ENCODE measurements around the gene NBPF26.
"Not testable (repeated sequence)": the region's sequence is repeated elsewhere in the genome, so short reads cannot be mapped to it uniquely, and the experiment has no call there.

The NBPF26 gene

DNA sequence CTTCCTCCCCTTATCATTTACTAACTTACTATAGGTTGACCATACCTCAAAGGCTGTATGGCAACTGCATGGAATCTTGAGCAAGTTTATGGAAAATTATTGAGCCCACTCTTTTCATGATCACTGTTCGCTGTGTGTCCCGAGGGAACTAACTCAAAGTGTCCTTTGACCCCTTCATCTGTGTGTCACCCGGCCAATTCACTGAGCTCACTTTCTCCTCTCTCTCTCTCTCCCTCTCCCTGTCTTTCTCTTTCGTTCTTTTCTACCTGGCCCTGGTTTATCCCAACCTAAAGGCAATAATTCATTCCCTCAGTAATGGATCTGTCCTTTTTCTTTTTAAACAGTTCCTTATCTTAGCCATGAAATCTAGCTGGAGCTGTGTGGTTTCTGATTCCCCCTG is 102.9 kb downstream of the NBPF26 start:
- H3K36me3 ChIP-seq (replicated peaks); DNase-seq (ENCODE audit: low spot score in 2 of 2); H3K4me1 ChIP-seq; H3K9me3 ChIP-seq; H3K4me3 ChIP-seq; H3K27me3 ChIP-seq (ENCODE audit: low read depth); in situ Hi-C loops (cut with MboI; ENCODE audit: low sequenced_read_pairs): not testable (repeated sequence)

GRCh38 chr1:120844186-120844944 is 120.6 kb downstream of the NBPF26 start:
- peak; percentile 66 to 84 for DNase-seq (ENCODE audit: low spot score in 2 of 2)
- H3K4me3 ChIP-seq: peak overlapping the region; percentile 35
- in situ Hi-C loops (cut with MboI; ENCODE audit: low sequenced_read_pairs): not testable (repeated sequence)

DNA sequence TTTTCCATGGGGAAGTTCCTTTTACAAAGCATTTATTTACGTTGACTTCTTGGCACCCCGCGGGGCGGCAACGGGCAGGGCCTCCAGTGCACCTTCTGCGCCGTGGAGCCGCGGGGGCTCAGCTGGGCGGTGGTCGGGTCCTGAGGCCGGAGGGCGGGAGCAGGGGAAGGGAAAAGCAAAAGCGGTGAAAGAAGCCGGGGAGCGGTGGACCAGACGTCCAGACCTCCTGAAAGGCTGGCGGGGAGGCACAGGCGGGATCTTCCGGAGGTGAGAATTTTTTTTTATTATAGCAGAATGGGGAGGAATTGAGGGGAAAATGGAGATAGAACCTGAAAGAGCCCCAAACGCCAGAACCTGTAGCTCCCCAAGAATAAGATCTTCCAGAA is 121.2 kb downstream of the NBPF26 start:
- in situ Hi-C loops (cut with MboI; ENCODE audit: low sequenced_read_pairs); H3K4me1 ChIP-seq; H3K36me3 ChIP-seq (replicated peaks); H3K9me3 ChIP-seq; H3K27me3 ChIP-seq (ENCODE audit: low read depth); H3K4me3 ChIP-seq: not testable (repeated sequence)
- peak in 1 of 2 experiments; percentile 28 for DNase-seq (ENCODE audit: low spot score in 2 of 2)

More at GRCh38 chr1:120844186-120844944, 120.6 kb downstream of the NBPF26 start:
- H3K36me3 ChIP-seq (replicated peaks); H3K9me3 ChIP-seq; H3K27me3 ChIP-seq (ENCODE audit: low read depth); H3K4me1 ChIP-seq: not testable (repeated sequence)

- H3K4me1 ChIP-seq; H3K27me3 ChIP-seq (ENCODE audit: low read depth); H3K36me3 ChIP-seq (replicated peaks); in situ Hi-C loops (cut with MboI; ENCODE audit: low sequenced_read_pairs); H3K9me3 ChIP-seq: not testable (repeated sequence)
- H3K4me3 ChIP-seq: peak overlapping the region; percentile 19
- peak; percentile 1 to 50 for DNase-seq (ENCODE audit: low spot score in 2 of 2)
Measured at GRCh38 chr1:120849400-120850286, 125.9 kb downstream of the NBPF26 start.

DNA sequence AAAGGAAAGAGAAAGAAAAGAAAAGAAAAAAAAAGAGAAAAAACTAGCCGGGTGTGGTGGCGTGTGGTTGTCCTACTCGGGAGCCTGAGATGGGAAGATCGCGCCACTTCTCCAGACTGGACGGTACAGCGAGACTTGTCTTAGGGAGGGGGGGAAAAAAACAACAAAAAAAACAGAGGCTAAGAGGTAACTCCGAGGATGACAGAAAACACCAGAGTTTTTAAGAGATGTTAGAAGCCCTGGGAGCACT is 126.5 kb downstream of the NBPF26 start:
- H3K4me1 ChIP-seq; H3K36me3 ChIP-seq (replicated peaks); H3K9me3 ChIP-seq; H3K27me3 ChIP-seq (ENCODE audit: low read depth); in situ Hi-C loops (cut with MboI; ENCODE audit: low sequenced_read_pairs): not testable (repeated sequence)
- peak overlapping the region; percentile 13; the same call in 1 of the 2 replicates for H3K4me3 ChIP-seq
- DNase-seq (ENCODE audit: low spot score in 2 of 2): peak; percentile 76 to 83

DNA sequence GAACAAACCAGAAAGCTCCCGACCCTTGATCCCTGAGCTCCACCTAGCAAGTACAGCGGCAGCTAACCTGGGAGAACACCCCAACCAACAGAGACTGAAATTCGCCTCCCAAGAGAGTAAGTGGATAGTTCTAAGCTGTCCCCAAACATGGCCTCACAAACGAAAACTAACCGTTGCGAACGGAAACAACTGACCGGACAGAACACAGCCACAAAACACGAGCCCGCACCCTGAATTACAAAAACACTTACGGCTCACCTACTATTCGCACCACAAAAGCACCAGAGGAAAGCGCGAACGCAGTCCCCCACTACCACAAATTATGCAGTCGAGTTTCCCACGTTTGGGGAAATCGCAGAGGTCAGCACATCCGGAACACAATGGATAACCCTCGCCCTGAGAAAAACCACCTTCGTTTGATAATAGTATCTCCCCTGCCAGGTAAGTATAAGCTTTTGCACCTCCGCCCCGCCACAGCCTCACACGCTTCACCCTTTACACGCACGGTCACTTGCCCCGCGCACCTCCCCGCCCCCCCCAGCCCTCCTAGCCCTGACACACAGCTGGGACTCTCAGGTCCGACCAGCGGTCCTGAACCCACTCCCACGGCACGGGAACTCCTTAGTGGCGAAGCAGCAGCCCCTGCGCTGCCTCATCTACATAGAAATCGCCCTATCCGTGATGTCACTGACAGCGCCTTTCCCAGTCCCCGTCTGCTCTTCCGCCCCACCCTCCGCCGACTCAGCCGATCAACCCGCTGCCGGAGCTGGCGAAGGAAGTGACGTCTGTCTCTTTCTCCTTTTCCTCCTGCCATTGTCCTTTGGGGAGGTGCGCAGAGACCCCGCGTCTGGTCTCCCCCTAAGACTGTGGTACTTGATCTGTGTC is 127.0 kb downstream of the NBPF26 start:
- in situ Hi-C loops (cut with MboI; ENCODE audit: low sequenced_read_pairs); H3K27me3 ChIP-seq (ENCODE audit: low read depth); H3K36me3 ChIP-seq (replicated peaks); H3K4me1 ChIP-seq; H3K9me3 ChIP-seq: not testable (repeated sequence)
- peak overlapping the region; percentile 13; the same call in 1 of the 2 replicates for H3K4me3 ChIP-seq
- DNase-seq (ENCODE audit: low spot score in 2 of 2): peak; percentile 92

DNA sequence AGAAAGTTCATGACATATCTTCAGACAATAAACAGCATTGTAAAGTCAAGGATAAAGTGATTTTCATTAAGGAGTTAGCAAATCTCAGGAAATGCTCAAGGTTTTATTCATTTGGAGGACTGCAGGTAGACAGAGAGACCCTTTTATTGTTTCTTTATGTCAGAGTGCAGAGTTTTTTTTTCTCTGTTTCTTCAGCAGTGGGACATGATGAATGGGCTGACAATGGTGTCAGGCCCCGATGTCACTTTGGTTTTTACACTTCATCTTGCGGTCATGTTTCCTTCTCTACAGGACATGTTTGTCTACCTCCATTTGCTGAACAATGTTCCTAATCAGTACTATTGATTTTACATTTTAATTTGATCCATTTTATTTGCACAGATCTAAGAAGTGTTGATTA is 134.4 kb downstream of the NBPF26 start:
- peaks cover 11% of the 10 kb centered on the region for H3K4me1 ChIP-seq
- H3K27me3 ChIP-seq (ENCODE audit: low read depth); DNase-seq (ENCODE audit: low spot score in 2 of 2); H3K4me3 ChIP-seq; H3K36me3 ChIP-seq (replicated peaks); H3K9me3 ChIP-seq; in situ Hi-C loops (cut with MboI; ENCODE audit: low sequenced_read_pairs): not testable (repeated sequence)

DNA sequence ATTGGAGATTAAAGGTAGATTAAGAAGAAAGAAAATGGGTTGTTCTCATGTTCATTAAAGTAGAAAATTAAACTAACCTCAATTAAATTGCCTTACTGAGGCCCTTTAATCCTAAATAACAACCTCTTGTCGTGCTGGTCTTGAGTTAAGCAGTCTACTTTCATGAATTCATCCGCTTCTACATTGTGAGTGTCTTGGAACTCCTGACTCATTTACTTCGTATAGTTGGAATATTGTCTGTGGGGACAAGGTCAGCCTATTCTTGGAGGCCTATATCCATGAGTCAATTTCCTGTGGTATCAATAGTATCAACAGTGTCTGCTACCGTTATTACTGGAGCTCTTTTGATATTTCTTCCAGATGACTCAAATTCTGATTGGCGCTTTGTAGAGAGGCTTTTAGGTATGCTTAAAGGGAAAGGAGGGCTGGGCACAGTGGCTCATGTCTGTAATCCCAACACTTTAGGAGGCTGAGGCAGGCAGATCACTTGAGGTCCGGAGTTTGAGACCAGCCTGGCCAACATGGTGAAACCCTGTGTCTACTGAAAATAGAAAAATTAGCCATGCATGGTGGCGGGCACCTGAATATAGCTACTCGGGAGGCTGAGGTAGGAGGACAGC is 136.0 kb downstream of the NBPF26 start:
- DNase-seq (ENCODE audit: low spot score in 2 of 2); H3K4me3 ChIP-seq; H3K27me3 ChIP-seq (ENCODE audit: low read depth); H3K4me1 ChIP-seq; H3K9me3 ChIP-seq; H3K36me3 ChIP-seq (replicated peaks); in situ Hi-C loops (cut with MboI; ENCODE audit: low sequenced_read_pairs): not testable (repeated sequence)

DNA sequence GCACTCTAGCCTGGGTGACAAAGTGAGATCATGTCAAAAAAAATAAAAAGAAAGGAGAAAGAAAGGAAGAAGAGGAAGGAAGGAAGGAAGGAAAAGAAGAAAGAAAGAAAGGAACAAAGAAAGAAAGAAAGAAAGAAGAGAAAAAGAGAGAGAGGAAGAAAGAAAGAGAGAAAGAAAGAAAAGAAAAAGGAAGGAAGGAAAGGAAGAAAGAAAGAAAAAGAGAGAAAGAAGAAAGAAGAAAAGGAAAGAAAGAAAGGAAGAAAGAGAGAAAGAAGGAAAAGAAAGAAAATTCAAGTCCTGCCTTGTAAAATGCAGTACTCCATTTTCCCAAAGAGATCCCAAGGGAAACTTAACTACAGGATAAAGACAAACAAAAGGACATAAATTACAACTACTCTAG is 154.5 kb downstream of the NBPF26 start:
- in situ Hi-C loops (cut with MboI; ENCODE audit: low sequenced_read_pairs): not testable (repeated sequence)

GRCh38 chr1:120880056-120880455 is 156.3 kb downstream of the NBPF26 start:
- H3K36me3 ChIP-seq (replicated peaks); H3K9me3 ChIP-seq; H3K27me3 ChIP-seq (ENCODE audit: low read depth); H3K4me3 ChIP-seq; H3K4me1 ChIP-seq; in situ Hi-C loops (cut with MboI; ENCODE audit: low sequenced_read_pairs); DNase-seq (ENCODE audit: low spot score in 2 of 2): not testable (repeated sequence)

More for the DNA sequence above, 154.5 kb downstream of the NBPF26 start:
- not testable (repeated sequence) for H3K9me3 ChIP-seq; DNase-seq (ENCODE audit: low spot score in 2 of 2); H3K27me3 ChIP-seq (ENCODE audit: low read depth); H3K4me3 ChIP-seq; H3K36me3 ChIP-seq (replicated peaks); H3K4me1 ChIP-seq

DNA sequence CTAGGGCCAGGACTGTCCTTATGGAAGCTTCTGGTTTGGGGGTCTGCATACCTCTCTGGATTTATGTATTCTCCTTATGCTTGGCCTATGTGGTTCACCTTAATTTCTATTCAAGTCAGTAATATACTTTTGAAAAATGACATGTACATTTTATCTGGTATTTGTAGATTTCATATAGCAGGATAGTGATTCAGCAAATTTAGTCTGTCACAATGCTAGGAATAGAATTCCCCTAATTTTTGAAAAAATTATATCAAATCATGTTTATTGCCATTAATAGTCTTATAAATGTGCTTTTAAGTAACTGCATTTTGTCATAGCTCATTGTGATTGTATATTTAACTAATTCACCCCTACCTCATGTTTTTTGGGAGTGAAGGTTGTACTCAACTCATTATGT is 158.2 kb downstream of the NBPF26 start:
- H3K27me3 ChIP-seq (ENCODE audit: low read depth); in situ Hi-C loops (cut with MboI; ENCODE audit: low sequenced_read_pairs); H3K4me1 ChIP-seq; H3K4me3 ChIP-seq; H3K9me3 ChIP-seq; H3K36me3 ChIP-seq (replicated peaks); DNase-seq (ENCODE audit: low spot score in 2 of 2): not testable (repeated sequence)

Data from HAP-1 (cell line).